Right forelimb (tissue), 1 donor: Measurements from ENCODE around the gene FBRSL1.
"Not testable (repeated sequence)": the region's sequence is repeated elsewhere in the genome, so short reads cannot be mapped to it uniquely, and the experiment has no call there.

Experiments
- DNase-seq: peaks from one replicate; pipeline ENCODE4 v3.0.0-alpha.2; 2018

The FBRSL1 gene

DNA sequence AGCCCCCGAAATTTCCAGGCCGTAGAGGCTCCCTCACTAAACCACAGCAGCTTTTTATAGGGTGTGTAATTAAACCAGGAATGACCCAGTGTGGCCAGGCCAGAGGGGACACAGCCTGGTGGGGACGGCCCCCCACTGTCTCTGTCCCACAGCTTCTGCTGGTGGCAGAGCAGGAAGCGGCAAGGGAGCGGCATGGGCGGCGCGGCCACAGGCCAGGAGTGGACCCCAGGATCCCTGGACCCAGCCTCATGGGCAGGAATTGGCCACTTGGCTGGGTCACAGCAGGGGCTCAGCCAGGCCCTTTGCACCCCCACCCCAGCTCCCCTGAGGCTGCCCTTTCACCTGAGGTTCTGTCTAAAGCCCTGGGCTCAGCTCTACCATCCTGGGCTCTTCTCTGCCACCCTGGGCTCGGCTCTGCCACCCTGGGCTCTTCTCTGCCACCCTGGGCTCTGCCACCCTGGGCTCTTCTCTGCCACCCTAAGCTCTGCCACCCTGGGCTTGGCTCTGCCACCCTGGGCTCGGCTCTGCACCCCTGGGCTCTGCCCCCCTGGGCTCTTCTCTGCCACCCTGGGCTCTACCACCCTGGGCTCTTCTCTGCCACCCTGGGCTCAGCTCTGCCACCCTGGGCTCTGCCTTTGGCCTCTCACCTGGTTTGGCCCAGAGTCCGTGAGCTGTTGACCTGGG is 39.3 kb downstream of the FBRSL1 start:
- DNase-seq, result no peak

DNA sequence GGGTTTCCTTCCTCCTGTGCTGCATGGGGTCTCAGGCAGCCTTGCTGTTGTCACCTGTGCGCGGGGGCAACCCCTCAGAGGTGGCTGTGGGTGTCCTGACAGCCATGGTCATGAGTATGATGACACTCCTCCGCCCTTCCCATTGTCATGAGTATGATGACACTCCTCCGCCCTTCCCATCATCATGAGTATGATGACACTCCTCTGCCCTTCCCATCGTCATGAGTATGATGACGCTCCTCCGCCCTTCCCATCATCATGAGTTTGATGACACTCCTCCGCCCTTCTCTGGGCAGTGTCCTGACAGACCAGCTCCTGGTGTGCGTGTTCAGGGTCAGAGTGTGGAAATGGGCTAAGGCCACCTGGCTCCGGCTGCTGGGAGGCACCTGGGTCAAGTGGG is 40.0 kb downstream of the FBRSL1 start:
- DNase-seq, result no peak

DNA sequence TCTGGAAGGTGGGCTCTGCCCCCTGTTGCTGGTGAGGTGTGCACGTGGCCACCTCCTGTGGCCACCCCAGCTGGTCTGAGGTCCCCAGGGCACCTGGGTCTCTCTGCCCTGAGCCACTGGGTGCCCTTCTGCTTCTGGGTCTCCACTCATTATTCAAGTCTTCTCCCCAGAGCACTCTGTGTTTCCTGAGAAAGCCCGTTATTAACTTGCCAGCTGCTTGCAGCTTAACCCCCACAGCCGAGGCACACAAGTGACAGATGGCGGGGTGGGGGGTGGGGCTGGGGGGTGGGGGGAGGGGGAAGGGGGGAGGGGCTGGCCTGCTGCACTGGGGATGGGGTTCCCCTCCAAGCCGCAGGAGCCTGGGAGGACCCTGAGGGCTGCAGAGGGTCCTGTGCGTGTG is 40.5 kb downstream of the FBRSL1 start:
- no peak for DNase-seq

DNA sequence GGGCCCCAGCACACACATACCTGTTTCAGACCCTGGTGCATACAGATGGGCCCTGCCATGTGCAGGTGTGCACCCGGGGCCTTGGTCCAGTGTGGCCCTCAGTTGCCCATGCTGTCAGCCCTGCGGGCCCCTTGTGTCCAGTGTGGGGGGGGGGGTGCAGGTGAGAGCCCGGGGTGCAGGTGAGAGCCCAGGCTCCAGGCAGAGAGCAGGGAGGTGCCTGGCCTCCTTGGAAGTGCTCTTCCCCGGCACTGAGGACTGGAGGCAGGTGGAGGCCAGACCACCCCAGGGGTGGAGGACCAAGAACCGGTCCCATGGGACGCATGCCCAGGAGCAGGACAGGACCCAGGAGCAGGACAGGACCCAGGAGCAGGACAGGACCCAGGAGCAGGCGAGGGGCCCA is 40.9 kb downstream of the FBRSL1 start:
- DNase-seq, result no peak

DNA sequence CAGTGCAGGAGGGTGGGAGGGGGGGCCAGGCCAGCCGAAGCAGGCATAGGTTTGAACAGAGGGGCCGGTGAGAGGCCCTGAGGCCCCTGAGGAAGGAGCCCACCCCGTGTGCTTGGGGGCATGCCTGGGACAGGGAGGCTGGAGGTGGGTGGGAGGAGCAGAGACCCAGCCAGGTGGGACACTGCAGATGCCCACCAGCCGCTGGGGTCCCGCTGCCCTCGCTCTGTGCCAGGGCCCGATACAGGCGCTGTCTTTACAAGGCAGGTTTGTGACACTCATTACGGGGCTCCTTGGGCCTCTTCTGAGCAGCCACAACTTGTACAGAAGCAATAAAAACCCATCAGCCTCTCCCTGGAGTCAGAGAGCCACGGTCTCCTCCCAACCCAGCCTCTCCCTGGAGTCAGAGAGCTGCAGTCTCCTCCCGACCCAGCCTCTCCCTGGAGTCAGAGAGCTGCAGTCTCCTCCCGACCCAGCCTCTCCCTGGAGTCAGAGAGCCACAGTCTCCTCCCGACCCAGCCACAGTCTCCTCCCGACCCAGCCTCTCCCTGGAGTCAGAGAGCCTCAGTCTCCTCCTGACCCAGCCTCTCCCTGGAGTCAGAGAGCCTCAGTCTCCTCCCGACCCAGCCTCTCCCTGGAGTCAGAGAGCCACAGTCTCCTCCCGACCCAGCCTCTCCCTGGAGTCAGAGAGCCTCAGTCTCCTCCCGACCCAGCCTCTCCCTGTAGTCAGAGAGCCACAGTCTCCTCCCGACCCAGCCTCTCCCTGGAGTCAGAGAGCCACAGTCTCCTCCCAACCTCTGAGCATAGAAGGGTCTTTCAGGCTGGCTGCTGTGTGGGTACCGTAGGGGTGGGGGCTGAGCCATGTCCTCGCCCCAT is 43.0 kb downstream of the FBRSL1 start:
- not testable (repeated sequence) for DNase-seq

DNA sequence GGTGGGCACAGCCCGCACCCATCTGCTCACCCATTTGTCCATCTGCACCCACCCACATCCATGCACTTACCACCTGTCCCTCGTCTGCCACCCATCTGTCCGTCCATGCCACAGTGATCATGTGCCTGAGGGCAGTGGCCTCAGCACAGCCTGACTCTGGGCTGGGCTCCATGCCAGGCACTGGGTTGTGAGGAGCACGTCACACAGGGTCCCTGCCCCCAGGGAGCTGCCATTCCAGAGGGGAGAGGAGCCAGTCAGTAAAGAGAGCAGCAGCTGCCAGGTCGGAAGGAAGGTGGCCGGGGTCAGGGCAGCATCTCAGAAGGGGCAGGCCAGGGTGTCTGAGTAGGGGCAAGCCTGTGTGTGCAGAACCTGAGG is 43.6 kb downstream of the FBRSL1 start:
- no peak for DNase-seq

DNA sequence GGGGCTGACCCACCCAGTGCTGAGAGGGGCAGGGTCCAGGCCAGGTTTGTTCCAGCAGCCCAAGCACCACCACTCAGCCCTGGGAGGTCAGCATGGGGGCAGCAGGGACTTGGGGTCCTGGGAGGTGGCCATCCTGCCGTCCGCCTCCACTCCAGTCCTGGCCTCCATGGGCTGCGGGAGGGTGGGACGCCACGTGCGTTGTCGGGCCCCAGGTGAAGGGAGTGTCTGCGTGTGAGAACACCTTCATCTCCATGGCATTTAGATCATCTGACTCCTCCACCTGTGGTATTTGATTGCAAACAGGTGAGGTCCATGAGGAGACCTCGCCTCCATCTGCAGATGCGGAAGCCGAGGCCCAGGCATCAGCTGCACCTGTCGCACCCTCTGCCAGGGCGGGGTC is 44.1 kb downstream of the FBRSL1 start:
- DNase-seq, result no peak

DNA sequence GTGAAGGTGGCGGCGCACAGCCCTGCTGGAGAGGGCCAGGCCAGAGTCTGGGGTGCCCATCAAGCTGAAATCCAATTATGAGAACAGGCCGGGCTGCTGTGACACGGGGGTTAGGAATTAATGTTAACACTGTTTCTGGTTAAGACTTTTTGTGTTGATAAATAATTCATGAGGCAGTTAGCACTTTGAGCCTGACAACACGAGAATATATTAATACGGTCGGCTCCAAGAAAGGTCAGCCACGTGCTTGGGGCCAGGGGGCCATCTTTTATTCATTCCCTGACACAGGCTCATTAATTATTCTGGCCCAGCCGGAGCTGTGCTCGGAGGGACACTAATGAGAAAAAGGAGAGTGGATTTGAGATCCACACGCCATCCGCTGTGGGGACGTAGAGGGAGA is 45.1 kb downstream of the FBRSL1 start:
- DNase-seq, result no peak

DNA sequence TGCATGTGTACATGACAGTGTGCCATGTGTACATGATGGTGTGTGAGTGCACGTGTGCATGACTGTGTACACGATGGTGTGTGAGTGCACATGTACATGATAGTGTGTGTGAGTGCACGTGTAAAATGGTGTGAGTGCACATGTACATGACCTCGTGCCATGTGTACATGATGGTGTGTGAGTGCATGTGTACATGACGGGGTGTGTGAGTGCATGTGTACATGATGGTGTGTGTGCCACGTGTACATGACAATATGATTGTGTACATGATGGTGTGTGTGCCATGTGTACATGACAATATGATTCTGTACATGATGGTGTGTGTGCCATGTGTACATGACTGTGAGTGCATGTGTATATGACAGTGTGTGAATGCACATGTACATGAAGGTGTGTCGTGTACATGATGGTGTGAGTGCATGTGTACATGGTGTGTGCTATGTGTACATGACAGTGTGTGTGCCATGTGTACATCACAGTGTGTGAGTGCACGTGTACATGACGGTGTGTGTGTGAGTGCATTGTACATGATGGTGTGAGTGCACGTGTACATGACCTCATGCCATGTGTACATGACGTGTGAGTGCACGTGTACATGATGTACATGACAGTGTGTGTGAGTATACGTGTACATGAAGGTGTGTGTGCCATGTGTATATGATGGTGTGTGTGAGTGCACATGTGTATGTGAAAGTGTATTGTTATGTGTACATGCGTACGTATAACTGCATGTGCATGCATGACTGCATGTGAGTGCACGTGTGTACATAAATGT is 46.3 kb downstream of the FBRSL1 start:
- DNase-seq, result no peak

DNA sequence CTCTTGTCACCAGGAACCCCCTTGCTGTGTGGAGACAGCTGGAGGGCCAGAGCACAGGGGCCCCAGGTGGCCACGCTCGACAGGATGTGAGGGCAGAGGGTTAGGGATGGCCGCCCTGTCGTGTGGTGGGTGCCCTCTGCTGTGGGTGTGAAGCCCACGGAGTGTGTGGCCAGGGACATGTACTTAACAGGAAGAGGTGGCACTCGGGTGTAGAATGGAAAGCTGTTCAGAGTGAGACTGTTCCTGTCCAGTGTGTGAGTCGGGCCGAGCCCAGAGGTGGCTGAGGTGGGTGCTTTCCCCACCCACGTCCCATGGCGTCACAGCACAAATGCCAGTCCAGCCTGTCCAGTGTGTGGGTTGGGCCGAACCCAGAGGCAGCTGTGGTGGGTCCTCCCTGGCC is 47.1 kb downstream of the FBRSL1 start:
- DNase-seq, result no peak

DNA sequence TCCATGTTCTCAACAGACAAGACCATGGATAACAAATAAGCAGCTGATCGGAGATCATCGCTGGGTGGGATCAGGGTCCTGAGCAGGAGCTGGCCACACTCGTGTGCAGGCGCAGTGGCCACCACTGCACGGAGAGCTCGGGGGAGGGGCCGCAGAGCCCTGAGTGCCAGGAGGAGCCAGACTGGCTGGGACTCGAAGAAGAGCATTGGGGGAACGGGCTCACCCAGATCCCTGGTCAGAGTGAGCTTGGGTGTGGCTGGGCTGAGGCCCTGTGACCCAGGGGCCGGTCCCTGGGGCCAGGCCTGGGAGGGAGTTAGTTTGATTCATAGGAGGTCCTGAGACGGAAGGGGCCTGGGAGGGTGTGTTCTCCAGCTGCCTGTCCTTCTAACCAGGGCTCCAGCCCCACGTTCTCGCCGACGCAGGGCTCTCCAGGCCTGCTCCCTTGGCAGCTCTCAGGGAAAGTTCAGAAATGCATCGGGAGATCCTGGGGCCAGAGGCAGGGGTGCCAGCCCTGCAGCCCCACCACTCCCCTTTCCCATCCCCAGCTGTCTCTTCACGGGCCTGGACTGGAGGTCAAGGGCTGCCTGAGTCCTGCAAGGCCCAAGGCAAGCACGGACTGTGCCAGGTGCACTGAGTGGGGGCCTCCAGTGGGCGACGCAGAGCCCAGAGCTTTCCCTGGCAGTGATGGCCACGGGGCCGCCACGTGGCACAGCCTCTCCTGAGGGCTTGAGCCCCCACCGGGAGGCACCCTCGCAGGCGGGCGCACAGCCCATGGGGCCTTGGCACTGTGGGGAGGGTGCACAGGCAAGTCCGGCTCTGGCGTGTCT is 48.1 kb downstream of the FBRSL1 start:
- no peak for DNase-seq

DNA sequence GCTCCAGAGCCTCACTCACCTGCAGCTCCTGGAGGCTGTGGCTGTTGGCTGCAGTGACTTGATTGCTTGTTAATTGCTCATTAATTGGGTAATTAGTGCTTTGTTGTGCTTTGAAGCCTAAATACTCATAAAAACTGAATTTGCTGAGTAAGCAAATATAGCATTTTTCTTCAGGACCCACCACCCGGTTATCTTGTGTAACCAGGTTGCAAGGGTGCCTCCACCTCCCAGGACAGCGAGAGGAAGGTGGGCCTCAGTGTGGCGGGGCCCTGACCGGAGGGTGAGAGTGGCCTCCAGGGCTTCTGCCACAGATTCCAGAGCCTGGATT is 48.7 kb downstream of the FBRSL1 start:
- DNase-seq, result no peak

DNA sequence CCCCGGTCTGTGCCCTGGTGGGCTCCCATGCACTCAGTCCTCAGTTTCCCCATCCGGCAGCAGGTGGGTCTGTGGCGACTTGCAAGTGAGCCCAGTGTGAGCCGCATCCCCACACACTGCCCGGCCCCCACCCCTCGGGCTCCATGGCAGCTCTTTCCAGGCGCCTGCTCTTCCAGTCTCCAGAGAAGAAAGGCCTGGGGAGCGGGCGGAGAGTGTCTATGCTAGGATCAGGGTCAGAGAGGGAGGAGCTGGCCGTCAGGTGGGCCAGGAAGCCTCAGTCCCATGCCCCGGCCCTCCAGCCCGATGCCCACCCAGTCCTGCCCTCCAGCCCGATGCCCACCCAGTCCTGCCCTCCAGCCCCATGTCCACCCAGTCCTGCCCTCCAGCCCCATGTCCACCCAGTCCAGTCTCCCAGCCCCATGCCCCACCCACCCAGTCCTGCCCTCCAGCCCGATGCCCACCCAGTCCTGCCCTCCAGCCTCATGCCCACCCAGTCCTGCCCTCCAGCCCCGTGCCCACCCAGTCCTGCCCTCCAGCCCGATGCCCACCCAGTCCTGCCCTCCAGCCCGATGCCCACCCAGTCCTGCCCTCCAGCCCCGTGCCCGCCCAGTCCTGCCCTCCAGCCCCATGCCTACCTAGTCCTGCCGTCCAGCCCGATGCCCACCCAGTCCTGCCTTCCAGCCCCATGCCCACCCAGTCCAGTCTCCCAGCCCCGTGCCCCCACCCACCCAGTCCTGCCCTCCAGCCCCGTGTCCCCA is 49.2 kb downstream of the FBRSL1 start:
- no peak for DNase-seq

DNA sequence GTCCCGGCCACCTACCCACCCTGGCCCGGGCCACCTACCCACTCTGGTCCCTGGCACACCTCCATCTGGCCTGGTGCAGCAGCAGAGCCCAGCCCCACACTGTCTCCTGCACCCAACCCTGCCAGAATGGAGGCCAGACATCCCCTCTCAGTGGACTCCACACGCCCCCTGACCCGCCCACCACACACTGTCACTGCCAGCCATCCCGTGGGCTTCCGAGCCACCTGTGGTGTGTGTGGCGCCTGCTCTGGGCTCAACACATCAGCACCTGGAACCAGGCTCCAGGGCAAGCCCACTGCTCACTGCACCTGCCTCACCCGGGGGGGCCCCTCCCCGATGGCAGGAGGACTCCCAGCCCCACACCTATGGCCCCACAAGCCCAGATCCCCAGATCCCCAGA is 50.5 kb downstream of the FBRSL1 start:
- no peak for DNase-seq

DNA sequence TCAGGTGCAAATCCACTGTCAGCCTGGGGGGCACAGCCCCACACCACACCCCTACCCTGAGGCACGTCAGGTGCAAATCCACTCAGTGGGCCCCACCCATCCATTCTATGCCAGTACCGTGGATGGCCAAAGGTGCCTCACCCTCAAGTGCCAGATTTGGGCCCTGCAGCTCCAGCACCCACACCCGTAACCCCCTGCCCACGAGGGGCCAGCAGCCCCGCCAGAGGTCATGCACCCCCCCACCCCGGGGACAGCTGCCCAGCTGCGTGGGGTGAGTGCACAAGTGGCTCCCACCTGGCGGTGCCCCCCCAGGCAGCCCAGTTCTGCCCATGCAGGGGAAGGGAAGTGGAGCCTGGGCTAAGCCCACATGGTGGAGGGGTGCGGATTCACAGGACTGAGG is 51.2 kb downstream of the FBRSL1 start:
- DNase-seq, result no peak

DNA sequence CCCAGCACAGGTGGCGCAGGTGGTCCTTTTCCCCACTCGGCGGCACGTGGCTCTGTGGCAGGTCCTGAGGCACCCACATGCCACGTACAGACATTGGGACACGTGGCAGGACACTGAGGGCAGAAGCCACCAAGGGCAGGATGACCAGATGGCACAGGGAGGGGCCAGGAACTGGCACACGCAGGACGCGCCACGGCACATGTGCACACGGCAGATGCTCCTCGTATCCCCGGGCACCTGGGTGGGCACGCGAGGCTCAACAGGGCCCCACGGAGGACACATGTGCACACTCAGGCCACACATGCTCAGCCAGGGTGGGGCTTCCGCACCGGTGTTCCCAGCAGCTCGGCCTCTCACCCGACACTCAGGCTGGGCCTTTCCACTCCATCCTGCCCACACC is 52.0 kb downstream of the FBRSL1 start:
- DNase-seq, result no peak

DNA sequence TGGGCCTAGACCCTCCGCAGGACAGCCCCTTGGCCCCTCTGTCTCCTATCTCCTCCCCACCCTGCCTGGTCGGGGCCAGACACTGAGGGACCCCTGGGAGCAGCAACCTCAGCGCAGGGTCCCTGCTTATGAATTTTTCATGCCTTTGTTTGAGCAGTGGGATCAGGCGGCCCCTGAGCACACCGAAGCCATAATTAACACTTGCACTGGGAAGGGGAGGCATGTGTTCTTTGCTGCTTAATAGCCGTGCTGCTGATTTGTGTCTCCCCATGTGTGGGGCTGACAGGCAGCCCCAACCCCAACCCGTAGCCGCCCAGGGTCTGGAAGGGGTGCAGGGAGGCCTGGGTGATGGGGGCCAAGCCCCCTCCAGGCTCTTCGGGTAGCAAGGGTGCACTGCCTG is 52.7 kb downstream of the FBRSL1 start:
- no peak for DNase-seq

DNA sequence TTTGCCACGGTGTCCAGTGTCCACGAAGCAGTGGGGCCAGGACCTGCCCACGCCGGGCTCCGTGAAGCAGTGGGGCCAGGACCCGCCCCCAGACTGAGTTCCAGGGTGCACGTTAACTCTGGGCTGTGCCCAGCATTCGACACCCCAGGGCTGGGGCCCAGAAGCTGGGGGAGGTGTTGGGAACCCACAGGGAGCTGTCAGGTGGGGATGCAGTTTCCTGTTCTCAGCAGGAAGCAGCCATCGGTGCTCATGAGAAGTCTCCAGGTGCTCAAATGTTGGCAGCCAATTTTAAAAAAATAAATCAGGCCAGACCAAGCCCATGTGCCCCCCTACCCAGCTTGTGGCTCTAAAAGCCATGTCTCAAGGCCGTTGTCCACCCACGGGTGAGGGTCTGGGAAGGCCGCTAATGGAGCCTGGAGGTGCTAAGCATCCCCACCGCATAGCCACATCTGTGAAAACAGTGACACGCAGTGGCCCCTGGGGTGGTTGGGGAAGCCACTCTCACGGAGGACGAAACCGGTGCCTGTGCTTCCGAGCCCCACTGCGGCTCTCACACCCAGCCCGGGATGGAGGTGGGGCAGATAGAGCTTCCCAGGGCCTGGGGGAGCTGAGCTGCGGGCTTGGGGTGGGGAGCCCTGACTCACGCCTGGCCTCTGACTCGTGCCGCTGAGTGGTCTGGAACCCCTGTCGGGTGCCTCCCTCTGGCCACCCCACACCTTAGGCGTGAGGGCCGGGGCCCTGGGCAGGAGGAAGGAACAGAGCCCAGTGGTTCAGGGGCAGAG is 53.5 kb downstream of the FBRSL1 start:
- DNase-seq, result no peak

DNA sequence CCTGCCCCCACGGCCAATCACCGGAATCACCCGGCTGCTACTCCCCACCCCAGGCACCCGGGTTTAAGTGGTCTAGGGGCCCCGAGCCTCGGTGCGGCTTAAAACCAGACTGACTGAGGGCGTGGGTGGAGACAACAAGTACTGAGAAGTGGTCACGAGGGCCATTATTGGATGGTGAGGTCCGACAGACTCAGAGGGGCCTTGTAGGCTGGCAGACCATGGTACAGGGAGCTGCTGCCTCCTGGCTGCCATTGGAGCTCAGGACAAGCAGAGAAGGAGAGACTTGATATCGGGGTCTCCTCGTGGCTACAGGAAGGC is 54.1 kb downstream of the FBRSL1 start:
- no peak for DNase-seq

DNA sequence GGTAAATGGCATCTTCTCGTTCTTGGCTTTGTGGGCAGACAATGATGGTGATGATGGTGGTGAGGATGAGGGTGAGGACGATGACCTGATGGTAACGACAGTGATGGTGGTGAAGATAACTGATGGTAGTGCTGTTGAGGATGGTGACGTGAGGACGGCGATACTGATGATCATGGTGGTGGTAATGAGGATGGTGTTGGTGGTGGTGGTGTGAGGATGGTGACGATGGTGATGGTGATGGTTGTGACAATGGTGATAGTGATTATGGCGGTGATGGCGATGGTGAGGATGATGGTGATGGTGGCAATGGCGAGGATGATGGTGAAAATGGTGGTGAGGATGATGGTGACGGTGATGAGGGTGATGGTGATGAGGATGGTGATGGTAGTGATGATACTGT is 54.5 kb downstream of the FBRSL1 start:
- DNase-seq, result no peak

DNA sequence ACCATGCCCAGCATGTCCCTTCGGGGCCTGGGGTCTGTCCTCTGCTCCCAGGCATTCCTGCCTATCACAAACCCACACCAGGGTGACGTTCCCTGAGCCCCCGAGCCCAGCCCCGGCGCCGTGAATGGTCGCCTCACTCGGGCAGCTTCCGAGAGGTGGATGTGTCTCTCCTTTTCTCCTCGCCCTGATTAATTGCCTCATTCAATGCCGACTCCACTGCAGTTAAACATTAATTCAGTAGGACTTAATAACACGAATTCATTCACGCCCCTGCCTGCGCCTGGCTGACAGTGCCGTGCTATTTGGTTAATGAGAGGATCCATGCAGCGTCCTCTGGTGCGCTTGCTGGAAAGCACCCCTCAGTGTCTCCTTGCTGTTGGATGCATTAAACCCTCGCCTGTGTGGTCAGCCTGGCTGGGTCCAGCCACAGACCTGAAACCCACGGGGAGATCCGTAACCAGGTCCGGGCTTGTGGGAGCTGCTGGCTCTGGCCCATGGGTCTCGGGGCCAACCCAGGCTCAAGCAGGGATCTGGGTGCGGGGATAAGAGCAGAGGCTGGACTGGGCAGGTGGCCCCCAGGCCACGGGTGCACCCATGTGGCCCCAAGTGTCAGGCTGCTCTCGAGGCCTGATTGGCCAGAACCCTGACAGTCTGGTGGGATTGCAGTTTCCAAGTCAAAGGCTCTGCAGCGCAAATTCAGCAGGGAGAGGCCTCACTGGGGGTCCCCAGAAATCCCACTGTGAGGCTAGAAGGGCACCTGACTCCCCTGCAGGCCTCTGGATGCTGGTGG is 55.4 kb downstream of the FBRSL1 start:
- DNase-seq, result no peak
